HEK293T (cell line): ENCODE results near the gene ZDHHC16.
A peak's percentile ranks its signal among the peaks of the same experiment; 100 is the strongest.
"Not testable (repeated sequence)": the region's sequence is repeated elsewhere in the genome, so short reads cannot be mapped to it uniquely, and the experiment has no call there.

ENCODE experiments used
- CTCF ChIA-PET: fragments of 350-600 bp; formaldehyde crosslinking; extraction: SDS; loops from one replicate; lab custom pipeline; 2021; ENCODE audit warnings: antibody characterized with exemption, inconsistent platforms; lab: Yijun Ruan, JAX
- POLR2A ChIA-PET: fragments of 350-600 bp; formaldehyde crosslinking; extraction: SDS; loops from one replicate; lab custom pipeline; 2020; ENCODE audit warnings: antibody characterized with exemption, inconsistent platforms; lab: Yijun Ruan, JAX
- DNase-seq: peaks from one replicate; pipeline ENCODE4 v3.0.0; 2012; ENCODE audit warnings: mixed read lengths; ENCODE audit errors: extremely low spot score
- ARNT ChIP-seq: fragments of 450-650 bp; IDR thresholded peaks from 2 replicates; pipeline ENCODE4 v1.6.1; 2017; ENCODE audit warnings: mild to moderate bottlenecking
- BHLHE40 ChIP-seq: fragments of 450-650 bp; IDR thresholded peaks from 2 replicates; pipeline ENCODE4 v1.6.1; 2016; ENCODE audit warnings: mild to moderate bottlenecking, moderate library complexity, borderline replicate concordance
- CTBP1 ChIP-seq: fragments of 450-650 bp; IDR thresholded peaks from 2 replicates; pipeline ENCODE4 v1.6.1; 2016; ENCODE audit warnings: borderline replicate concordance
- ELF4 ChIP-seq: fragments of 450-650 bp; IDR thresholded peaks from 2 replicates; pipeline ENCODE4 v1.6.1; 2017; ENCODE audit warnings: antibody characterized with exemption
- FOXA1 ChIP-seq: fragments of 450-650 bp; IDR thresholded peaks from 2 replicates; pipeline ENCODE4 v1.6.1; 2016; ENCODE audit warnings: mild to moderate bottlenecking
- FOXK2 ChIP-seq: fragments of 450-650 bp; IDR thresholded peaks from 2 replicates; pipeline ENCODE4 v1.6.1; 2016; ENCODE audit warnings: mild to moderate bottlenecking
- FOXM1 ChIP-seq: fragments of 450-650 bp; IDR thresholded peaks from 2 replicates; pipeline ENCODE4 v1.6.1; 2017; ENCODE audit warnings: mild to moderate bottlenecking, borderline replicate concordance
- HDGF ChIP-seq: fragments of 450-650 bp; IDR thresholded peaks from 2 replicates; pipeline ENCODE4 v1.6.1; 2017; ENCODE audit warnings: antibody characterized with exemption, borderline replicate concordance
- L3MBTL2 ChIP-seq: fragments of 450-650 bp; conservative IDR thresholded peaks from 2 replicates; pipeline ENCODE4 v1.6.1; 2016; ENCODE audit warnings: mild to moderate bottlenecking
- LEF1 ChIP-seq: fragments of 450-650 bp; IDR thresholded peaks from 2 replicates; pipeline ENCODE4 v1.6.1; 2017; ENCODE audit warnings: mild to moderate bottlenecking, borderline replicate concordance
- NFRKB ChIP-seq: fragments of 450-650 bp; IDR thresholded peaks from 2 replicates; pipeline ENCODE4 v1.6.1; 2016; ENCODE audit warnings: mild to moderate bottlenecking, moderate library complexity
- SP1 ChIP-seq: fragments of 450-650 bp; IDR thresholded peaks from 2 replicates; pipeline ENCODE4 v1.6.1; 2017
- SUZ12 ChIP-seq: fragments of 450-650 bp; IDR thresholded peaks from 2 replicates; pipeline ENCODE4 v1.6.1; 2016; ENCODE audit warnings: mild to moderate bottlenecking
- TARDBP ChIP-seq: fragments of 450-650 bp; IDR thresholded peaks from 2 replicates; pipeline ENCODE4 v1.6.1; 2016
- ZNF384 ChIP-seq: fragments of 450-650 bp; IDR thresholded peaks from 2 replicates; pipeline ENCODE4 v1.6.1; 2016
- TF ChIP-seq, protein P1 (sequence below): fragments of 450-650 bp; IDR thresholded peaks from 2 replicates; pipeline ENCODE4 v1.6.1; 2016

The ZDHHC16 gene

DNA sequence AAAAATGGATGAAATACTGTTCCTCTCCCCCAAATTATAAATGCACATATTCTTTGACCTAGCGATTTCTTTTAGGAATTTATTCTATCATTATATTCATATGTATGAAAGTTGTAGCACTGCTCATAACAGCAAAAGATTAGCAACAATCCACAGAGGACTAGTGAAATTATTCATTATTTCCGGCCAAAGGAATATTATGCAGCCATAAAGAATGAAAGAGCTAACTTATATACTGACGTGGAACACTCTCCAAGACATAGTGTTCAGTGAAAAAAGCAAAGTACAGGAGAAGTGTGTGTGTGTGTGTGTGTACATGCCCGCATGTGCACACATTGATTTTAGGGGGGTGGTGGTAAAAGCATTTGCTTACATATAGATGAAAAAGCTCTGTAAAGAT lies 28.9 kb downstream of the ZDHHC16 start:
- POLR2A ChIA-PET = no interaction called here
- TF ChIP-seq LEF1 = no peak
- no peak for TF ChIP-seq FOXM1
- TF ChIP-seq FOXA1 = no peak
- TF ChIP-seq NFRKB = no peak
- TF ChIP-seq ZNF384 = no peak
- TF ChIP-seq, protein P1, sequence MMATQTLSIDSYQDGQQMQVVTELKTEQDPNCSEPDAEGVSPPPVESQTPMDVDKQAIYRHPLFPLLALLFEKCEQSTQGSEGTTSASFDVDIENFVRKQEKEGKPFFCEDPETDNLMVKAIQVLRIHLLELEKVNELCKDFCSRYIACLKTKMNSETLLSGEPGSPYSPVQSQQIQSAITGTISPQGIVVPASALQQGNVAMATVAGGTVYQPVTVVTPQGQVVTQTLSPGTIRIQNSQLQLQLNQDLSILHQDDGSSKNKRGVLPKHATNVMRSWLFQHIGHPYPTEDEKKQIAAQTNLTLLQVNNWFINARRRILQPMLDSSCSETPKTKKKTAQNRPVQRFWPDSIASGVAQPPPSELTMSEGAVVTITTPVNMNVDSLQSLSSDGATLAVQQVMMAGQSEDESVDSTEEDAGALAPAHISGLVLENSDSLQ = no peak
- no peak for TF ChIP-seq L3MBTL2
- TF ChIP-seq ELF4 = no peak
- no peak for TF ChIP-seq SUZ12
- no peak for TF ChIP-seq BHLHE40
- no peak for TF ChIP-seq SP1
- no peak for TF ChIP-seq FOXK2
- TF ChIP-seq CTBP1 = no peak
- no peak for TF ChIP-seq TARDBP
- TF ChIP-seq ARNT = no peak
- TF ChIP-seq HDGF = no peak
- DNase-seq = no peak
- CTCF ChIA-PET = interaction anchor here (0.6 to 1.0 kb wide), 2 partner anchors 50 to 79 kb away, joined by 3 to 7 read pairs; no protein-coding TSS in a partner anchor

DNA sequence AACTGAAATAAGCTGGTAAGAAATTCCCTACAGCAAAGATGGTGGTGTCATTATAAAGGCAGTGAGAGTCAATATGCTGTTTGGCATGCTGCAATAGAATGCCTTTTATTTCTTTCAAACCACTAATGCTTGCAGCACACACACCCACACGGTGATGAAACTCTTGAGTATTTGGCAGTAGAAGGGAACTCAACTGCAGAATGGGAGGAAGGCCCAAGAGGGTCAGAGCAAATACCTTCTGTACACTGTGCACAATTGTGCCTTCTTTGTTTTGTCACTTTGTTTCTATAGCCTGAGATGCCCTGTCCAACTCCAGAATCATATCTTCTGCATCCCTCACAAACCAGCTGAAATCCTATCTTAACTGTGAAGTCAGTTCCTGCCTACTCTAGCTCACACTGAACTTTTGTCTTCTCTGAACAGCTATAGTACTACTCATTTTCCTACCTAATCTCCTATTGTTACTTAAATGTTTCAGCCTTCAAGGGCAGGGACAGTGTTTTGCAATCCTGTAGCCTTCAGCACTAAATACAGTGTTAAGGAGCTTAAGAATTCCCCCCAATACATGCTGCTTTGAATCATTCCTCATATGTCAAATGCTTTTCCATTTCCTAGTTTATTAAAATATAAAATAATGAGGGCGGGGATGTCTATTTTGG lies 30.1 kb downstream of the ZDHHC16 start:
- POLR2A ChIA-PET = no interaction called here
- CTCF ChIA-PET = no interaction called here

DNA sequence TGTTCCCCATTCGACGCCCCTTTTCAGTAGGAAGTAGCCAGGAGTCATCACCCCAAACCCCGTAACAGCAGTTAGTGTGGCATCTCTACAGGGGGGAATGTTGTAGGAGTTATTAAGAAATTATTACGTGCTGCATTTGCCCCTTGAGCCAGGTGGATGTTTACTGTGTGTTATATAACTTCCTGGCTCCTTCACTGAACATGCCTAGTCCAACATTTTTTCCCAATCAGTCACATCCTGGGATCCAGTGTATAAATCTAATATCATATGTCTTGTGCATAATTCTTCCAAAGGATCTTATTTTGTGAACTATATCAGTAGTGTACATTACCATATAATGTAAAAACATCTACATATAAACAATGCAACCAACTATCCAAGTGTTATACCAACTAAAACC lies 33.4 kb downstream of the ZDHHC16 start:
- DNase-seq, CTCF ChIA-PET, POLR2A ChIA-PET: not testable (repeated sequence)

More for the DNA sequence above, 30.1 kb downstream of the ZDHHC16 start:
- no peak for DNase-seq
- TF ChIP-seq FOXK2 (no peak), FOXM1 (no peak), L3MBTL2 (no peak), NFRKB (no peak), BHLHE40 (no peak), LEF1 (no peak), TARDBP (no peak), FOXA1 (no peak), ARNT (no peak), CTBP1 (no peak), ELF4 (no peak), SP1 (no peak), SUZ12 (no peak), HDGF (no peak), ZNF384 (no peak)

DNA sequence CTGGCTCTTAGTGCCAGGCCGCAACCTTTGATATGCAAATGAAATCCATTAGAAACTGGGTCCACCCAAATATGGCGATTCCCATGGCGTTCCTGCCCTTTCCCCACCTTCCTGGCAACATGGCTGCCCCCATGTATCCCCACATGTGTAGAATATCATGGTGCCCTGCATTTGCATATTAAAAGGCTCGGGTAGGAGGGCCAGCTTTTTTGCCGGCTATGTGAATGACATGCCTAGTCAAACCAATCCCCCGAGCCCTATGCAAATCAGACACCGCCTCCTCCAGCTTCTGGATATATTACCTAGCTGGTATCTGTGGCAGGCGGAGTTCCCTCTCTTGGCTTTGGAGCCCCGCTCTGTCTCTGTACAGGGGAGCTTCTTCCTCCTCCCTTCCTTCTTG lies 34.0 kb downstream of the ZDHHC16 start:
- TF ChIP-seq FOXK2 = no peak
- no peak for TF ChIP-seq ZNF384
- no peak for TF ChIP-seq SP1
- TF ChIP-seq, protein P1 = peak; percentile 63
- ChIA-PET CTCF (no interaction called here), POLR2A (no interaction called here)
- DNase-seq = no peak

DNA sequence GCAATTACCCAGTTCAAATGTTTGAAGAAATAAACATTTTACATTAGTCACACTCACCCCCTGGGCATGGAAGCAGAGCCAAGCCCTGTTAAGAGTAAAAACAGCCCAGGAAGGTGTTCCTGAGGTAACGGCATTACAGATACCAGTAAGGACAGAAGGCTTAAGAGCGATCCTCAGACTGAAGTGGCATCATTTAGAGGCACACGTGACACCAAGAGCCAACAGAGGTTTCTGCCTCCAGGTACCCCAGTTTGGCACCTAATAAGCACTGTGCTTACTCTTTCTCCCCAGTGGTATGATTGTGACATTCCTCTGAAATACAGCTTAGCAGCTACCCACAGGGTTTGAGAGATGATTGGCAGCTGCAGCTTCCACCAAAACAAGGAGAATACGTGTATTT lies 35.1 kb downstream of the ZDHHC16 start:
- DNase-seq = no peak
- ChIA-PET POLR2A (no interaction called here), CTCF (no interaction called here)
- no peak for TF ChIP-seq FOXK2
- TF ChIP-seq SUZ12 = no peak
- TF ChIP-seq FOXM1 = no peak
- TF ChIP-seq SP1 = no peak
- no peak for TF ChIP-seq NFRKB
- TF ChIP-seq L3MBTL2 = no peak
- no peak for TF ChIP-seq ELF4
- TF ChIP-seq CTBP1 = no peak
- TF ChIP-seq ZNF384 = no peak
- TF ChIP-seq LEF1 = no peak
- no peak for TF ChIP-seq FOXA1
- no peak for TF ChIP-seq TARDBP
- TF ChIP-seq ARNT = no peak
- no peak for TF ChIP-seq HDGF
- TF ChIP-seq, protein P1 = no peak
- TF ChIP-seq BHLHE40 = no peak

DNA sequence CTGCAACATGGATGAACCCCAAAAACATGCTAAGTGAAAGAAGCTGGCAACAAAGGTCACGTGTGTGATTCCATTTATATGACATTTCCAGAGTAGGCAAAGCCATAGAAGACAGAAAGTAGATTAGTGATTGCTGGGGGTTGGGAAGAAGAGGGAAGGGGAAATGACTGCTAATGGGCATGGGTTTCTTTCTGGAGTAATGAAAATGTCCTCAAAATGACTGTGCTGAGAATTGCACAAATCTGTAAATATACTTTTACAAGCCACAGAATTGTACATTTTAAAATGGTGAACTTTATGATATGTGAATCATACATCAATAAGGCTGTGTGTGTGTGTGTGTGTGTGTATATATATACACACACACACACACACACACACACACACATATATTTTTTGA lies 36.4 kb downstream of the ZDHHC16 start:
- CTCF ChIA-PET = no interaction called here
- no peak for TF ChIP-seq FOXM1
- no peak for TF ChIP-seq ZNF384
- no peak for TF ChIP-seq FOXA1
- no peak for TF ChIP-seq TARDBP
- TF ChIP-seq SP1 = no peak
- no peak for TF ChIP-seq ARNT
- TF ChIP-seq L3MBTL2 = no peak
- TF ChIP-seq HDGF = no peak
- no peak for TF ChIP-seq SUZ12
- TF ChIP-seq CTBP1 = no peak
- no peak for TF ChIP-seq BHLHE40
- no peak for TF ChIP-seq NFRKB
- no peak for TF ChIP-seq FOXK2
- TF ChIP-seq ELF4 = no peak
- TF ChIP-seq, protein P1 = no peak
- POLR2A ChIA-PET = no interaction called here

More for the DNA sequence above, 36.4 kb downstream of the ZDHHC16 start:
- DNase-seq = no peak
